Activated CD8-positive, alpha-beta memory T cell treated with anti-CD3 and anti-CD28 coated beads, Interleukin-2, amount 50 U/mL, for 24 hours (primary cell): ENCODE data around the gene TIMD4.
"Not testable (repeated sequence)": the region's sequence is repeated elsewhere in the genome, so short reads cannot be mapped to it uniquely, and the experiment has no call there.

Source experiments
- DNase-seq: peaks from one replicate; pipeline ENCODE4 v3.0.0-alpha.2; 2020; ENCODE audit errors: extremely low read depth

The TIMD4 gene

DNA sequence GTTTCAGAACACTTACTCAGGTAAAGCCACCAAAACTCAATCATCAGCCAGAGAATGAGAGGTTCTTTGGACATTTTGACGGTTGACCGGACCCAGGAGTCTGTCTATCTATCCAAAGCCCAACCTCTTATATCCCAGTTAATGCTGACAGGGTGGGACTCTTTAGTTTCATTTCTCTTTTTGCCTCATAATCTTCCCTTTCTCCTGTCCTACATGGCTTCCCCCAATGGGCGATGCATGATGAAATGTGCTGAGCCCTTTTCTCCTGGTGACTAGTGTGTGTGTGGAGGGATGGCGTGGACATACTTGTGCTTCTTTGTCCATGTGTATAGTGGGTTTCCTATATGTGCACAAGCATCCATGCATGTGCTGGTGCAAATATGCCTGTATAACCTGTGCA lies at the start of gene TIMD4:
Gene TIMD4, minus strand, starts transcription at position 102 of the 400 bp plus-strand sequence. Its CDS starts 28 bp downstream, at position 74.
- DNase-seq = no peak

DNA sequence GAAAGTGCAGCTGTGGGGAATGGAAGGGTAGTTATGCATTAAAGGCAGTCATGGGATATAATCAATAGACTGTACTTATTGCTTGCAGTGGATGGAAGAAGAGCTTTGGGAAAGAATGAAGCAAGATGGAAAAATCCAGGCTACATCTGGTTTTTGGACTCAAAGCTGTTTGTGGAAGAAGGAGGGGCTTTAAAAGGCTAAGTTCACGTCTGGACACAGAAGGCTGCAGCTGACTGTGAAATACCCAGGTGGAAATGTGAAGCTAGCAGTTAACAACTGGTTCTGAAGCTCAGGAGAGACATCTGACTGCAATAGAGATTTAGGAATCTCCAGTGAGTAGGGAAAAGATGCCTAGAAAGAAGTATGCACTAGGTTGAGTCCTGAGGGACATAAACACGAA lies 43.2 kb upstream of the TIMD4 start:
- DNase-seq = no peak

DNA sequence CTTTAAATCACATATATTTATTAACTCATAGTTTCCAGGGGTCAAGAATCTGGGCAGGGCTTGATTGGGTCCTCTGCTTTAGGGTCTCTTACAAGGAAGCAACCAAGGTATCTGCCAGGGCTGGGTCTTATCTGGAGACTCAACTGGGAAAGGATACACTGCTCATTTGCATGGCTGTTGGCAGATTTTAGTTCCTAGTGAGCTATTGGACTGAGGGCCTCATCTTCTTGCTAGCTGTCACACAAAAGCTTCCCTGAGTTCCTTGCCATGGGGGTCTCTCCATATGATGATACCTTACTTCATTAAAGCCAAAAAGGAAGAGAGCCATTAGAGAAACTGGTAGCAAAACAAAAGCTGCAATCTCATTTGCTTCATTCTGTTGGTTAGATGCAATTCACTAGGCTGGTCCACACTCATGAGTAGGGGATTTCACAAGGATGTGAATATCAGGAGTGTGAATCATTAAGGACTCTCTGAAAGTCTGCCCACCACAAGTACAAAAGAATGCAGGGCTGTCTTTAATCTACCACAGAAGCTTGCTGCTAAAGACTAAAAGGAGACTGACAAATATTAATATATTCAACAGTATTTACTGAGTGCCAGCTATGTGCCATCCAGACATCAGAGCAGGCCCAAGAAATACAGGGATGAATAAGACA lies 42.0 kb upstream of the TIMD4 start:
- no peak for DNase-seq

DNA sequence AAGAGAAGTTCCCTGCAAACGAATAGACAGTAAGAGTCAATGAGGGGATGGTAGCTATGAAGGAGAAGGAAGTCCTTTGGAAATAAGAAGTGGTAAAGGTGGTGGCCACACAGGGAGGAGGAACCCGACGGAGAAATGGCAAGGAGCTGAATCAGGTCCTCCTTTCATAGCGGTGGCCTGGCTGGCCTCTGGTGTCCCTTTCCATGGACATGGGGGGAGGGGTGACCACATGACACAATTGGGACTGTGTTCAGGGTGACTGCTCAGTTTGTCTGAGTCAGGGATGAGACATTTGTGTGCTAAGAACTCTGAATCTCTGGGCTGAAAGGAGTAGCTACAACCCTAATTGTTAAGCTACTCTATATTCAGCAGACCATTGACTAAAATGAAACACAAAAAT lies 28.7 kb upstream of the TIMD4 start:
- no peak for DNase-seq

DNA sequence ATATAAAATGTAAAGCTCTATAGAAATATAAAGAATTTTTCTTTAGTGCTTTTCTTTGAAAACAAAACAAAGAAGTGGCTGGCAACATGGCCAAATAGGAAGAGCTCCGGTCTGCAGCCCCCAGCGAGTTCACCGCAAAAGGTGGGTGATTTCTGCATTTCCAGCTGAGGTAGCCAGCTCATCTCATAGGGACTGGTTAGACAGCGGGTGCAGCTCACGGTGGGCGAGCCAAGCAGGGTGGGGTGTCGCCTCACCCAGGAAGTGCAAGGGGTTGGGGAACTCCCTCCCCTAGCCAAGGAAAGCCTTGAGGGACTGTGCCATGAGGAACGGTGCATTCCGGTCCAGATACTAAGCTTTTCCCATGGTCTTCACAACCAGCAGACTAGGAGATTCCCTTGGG lies 21.0 kb upstream of the TIMD4 start:
- DNase-seq = no peak

DNA sequence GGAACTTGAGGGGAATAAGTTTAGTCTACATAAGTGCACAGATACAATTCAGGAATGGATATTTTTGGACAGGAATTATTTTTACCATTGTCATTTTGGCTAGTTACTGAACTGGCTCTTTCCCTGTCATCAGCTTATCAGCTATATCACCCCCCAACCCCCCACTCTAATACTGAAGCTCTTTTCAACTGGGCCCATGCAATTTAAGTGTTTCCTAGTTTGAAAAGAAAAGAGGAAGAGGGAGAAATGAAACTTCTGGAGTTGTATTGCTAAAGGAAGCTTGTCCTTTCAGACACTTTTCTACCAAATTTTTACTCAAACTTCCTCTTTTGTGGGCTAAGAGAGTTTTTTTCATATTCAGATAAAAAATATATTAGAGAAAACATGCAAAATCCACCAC lies 18.5 kb upstream of the TIMD4 start:
- DNase-seq = no peak

DNA sequence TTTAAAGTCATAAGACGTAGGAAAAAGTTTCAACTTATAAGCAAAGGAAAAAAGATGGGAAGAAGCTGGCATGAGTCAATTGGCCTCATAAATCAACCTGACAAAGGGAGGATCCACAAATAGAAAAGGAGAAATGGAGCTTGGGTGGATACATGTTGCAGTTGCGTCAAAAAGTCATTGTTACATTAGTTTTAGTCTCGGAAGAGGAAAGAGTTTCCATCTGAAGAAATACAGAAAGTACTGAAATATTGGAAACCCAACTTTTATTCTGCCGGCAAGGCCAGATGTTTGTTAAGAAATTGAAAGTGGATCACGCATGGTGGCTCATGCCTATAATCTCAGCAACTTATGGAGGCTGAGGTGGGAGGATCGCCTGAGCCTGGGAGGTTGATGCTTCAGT lies 11.3 kb upstream of the TIMD4 start:
- no peak for DNase-seq

DNA sequence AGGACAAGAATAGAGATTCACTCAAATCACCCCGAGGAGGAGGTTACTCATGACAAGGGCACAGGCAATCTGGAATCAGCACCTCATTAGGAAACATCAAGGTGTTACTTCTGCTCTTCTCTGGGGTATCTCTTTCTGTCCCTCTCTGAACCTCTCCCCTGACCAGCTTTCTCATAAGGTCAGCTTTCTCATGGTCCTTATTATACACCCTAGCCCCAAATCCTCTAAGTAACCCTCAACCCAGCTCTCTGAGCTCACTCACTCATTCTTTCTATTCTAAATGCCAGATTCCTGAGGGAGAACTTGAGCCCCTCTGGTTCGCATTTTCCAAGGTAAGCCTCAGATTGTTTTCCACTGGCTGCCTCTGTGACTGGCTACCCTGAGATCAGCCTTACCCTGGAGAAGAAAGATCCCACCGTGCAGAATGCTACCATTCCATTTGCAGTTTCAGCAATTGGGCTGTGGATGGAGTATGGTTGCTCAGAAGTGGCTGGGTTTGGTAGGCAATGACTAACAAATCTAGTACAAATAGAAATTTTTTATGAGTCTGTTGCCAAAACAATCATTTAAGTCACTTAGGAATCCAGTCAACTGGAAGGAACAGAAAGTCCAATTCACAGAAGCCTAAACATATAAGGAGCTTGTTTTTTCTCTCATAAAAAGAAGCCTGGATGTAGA lies 9.0 kb upstream of the TIMD4 start:
- DNase-seq = no peak

DNA sequence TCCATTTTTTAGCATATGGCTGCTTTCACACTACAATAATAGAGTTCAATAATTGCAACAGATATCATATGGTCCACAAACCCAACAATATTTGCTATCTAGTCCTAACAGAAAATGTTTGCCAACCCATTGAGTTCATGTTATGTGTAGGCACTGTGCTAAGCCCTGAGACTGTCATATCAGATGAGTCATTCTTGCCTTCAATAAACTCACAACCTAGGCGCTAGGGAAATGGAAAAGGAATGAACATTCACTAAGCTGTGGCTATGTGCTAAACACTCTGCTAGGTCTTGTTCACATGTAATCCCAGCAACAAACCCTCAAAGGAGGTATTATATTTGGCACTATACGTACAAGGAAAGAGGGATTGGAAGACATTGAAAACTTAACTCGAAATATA lies 8.4 kb upstream of the TIMD4 start:
- no peak for DNase-seq

DNA sequence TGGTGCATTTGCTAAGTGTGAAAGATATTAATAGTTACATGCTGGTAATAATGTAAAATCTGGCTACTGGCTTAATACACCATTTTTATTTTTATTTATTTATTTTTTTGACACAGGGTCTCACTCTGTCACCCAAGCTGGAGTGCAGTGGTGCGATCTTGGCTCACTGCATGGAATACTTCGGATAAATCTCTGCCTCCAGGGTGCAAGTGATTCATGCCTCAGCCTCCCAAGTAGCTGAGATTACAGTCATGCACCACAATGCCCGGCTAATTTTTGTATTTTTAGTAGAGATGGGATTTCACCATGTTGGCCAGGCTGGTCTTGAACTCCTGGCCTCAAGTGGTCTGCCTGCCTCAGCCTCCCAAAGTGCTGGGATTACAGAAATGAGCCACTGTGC lies 4.4 kb upstream of the TIMD4 start:
- DNase-seq = not testable (repeated sequence)

DNA sequence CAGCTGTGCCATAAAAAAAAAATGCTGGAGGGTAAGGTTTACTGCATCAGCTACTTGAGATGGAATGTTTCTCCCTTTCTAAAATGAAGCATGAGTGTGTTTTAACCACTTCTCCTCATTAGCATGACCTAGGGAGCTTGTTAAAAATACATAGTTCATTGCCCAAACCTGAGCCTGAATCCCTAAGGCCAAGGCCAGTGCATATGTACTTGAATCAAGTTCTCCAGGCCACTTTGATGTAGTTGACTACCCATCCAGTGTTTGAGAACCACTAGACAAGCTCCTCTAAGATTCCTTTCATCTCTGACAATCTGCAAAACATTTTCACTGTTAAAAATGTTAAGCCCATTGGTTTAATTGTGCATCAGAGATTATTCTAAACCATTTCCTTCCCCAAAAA lies 6.7 kb downstream of the TIMD4 start:
- no peak for DNase-seq

DNA sequence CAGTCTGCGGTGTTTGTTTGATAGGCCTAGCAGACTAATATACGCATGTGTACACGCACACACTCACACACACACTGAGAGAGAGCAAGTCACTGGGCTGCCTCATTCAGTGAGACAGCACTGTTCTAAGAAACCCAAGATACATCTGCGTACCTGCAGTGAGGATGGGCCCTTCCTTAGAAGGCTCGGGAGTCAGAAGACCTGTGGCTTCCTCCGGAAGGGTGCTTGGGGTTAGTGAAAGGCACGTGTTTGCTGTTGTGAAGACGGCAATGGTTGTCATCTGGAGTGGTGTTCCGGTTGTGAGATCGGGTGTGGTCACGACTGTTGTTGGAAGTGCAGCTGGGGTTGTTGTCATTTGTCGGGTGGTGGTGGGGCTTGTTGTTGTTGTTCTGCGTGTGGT lies 11.7 kb downstream of the TIMD4 start:
- DNase-seq = no peak

DNA sequence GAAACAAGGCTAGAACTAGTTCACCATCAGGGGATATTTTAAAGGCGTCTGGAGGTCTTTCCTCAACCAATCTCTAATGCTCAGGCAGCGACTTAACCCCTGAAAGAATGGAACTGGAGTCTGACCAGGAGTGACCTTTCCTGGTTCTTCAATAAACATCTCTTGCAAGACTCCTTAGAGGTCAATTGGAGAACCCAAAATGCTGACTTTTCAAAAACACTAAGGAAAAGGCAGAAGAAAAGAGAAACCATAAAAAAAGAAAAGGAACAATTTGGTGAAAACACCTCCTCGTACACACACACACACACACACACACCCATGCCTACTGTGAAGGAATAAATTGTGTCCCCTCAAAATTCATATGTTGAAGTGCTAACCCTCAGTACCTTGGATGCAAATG lies 12.3 kb downstream of the TIMD4 start:
- no peak for DNase-seq

DNA sequence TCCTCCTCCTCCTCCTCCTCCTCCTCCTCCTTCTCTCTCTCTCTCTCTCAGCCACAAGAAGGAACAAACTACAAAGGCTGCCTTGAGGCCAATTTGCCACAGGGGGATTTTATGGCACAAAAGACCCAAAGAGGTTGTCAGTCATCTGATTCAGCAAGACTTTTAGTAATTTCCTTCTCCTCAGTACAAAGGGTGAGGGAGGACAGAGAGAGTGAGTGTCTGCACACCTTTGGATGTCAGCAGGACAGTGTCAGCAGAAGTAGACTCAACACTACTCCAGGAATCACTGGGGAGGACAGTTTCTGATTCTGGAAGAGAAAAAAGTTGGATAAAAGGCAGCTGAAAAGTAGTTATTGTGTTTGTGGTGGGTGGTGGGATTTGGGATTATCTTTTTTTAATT lies 13.6 kb downstream of the TIMD4 start:
- DNase-seq = no peak

DNA sequence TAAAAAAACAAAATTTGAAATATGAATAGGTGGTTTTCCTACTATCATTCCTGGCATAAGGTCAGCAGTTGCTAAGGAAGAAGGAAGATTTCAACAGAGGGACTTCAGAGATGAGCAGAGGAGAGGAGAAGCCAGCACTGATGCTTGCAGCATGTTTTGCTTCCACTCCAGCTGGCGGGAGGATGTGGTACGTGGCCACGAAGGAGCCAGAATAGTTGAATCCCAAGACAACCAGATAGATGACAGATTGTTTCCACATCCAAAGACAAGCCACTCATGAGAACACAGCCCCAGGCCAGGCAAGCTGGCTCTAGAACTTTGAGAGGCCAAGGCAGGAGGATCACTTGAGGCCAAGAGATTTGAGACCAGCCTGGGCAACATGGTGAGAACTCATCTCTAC lies 15.1 kb downstream of the TIMD4 start:
- no peak for DNase-seq

DNA sequence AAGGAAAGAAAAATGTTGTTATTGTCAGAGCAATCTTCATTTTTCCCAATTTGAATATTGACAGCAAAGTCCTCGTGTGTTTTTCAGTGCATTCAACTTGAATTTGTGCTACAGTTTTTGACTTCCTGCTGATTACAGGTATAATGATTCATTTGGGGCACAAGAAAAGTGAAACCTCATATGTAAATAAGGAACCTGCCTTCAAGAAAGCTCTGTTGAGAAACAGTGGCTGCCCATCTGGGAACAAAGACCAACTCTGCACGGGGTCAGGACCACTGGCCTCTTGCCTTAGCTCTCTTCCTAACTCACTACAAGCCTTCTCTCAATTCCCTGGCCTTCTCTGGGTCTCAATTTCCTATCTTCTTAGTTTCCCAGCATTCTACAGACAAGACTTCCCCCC lies 21.0 kb downstream of the TIMD4 start:
- DNase-seq = no peak

DNA sequence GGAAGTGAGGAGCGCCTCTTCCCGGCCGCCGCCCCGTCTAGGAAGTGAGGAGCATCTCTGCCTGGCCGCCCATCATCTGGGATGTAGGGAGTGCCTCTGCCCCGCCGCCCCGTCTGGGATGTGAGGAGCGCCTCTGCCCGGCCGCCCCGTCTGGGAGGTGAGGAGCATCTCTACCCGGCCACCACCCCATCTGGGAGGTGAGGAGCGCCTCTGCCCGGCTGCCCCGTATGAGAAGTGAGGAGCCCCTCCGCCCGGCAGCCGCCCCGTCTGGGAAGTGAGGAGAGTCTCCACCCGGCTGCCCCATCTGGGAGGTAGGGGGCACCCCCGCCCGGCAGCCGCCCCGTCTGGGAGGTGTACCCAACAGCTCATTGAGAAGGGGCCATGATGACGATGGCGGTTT lies 22.6 kb downstream of the TIMD4 start:
- not testable (repeated sequence) for DNase-seq

DNA sequence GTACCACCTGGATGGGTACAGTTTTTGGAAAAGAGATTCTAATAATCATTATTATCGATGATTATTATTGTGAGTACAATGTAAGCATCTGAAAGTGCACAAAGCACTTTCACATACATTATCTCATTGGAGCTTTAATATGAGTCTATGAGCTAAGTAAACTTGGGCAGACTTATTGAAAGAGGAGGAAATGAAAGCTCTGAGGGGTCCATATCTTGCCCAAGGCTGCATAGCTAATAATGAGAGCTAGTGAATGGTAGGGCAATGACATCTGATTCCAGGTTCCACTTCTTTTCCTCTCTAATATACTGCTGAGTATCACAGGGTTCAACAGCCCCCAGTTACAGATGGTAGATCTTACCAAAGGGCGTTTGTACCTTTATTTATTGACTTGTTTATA lies 26.1 kb downstream of the TIMD4 start:
- DNase-seq = no peak

DNA sequence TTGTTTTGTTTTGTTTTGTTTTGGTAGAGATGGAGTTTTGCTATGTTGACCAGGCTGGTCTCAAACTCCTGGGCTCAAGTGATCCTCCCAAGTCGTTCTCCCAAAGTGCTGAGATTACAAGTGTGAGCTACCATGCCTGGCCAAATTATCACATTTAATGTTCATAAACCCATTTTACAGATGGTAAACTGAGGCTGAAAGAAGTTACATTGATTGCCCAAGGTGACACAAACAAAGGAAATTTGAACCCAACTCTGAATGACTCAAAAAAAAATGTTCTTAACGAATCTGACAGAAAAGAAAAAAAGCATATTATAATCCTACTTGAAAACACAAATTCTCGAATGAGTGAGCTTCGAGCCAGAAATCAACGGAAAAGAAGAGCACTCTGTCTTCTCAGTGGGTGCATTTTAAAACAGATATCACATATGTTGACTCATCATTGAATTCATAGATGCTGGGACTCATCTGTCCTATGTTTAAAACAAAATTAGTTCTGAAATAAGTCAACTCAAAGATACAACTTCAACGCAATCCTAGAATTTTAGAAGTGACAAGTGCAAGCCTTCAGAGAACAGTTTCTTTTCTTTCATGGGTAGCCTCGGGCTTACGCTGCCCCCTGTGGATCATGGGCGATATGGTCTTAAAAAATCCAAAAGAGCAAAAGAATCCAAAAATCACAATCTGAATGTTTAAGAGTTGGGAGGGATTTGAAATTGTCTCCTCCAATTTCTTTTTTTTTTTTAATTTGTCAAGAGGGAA lies 28.4 kb downstream of the TIMD4 start:
- peak; percentile 32 for DNase-seq

DNA sequence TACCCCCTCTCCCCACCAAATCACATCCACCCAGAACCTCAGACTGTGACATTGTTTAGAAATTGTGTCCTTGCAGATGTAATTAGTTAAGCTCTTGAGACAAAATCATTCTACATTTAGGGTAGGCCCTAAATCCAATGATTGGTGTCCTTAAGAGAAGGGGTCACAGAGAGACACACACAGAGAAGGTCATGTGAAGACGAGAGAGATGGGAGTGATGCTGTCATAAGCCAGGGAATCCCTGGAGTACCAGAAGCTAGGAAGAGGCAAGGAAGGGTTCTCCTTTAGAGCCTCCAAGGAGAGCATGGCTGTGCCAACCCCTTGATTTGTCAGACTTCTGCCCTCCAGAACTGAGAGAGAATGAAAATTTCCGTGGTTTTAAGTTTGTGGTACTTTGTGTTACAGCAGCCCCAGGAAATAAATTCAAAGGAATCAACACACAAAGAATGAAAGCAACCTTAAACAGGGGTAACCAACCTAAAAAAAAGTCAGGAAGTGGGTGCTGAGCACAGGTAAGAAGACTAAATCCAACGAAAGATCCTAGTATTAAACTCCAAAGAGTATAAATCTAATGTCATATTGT lies 33.6 kb downstream of the TIMD4 start:
- DNase-seq = no peak

DNA sequence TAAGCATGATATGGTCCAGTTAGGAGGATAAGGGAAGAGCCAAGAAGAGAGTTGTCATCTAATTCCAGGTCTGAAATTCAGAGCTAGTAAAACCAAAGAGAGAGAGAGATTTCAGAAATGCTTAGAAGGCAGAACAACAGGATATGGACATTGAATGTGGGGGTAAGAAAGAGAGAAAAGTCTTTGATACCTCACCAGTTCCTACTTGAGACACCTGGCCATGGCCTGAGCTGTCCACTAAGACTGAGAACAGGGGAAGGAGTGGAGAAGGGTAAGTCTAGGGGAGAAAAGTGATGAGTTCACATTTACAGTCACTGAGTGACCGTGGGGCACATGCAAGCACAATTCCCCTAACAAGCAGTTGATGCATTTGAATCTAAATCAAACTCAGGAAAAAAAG lies 35.5 kb downstream of the TIMD4 start:
- DNase-seq = no peak

DNA sequence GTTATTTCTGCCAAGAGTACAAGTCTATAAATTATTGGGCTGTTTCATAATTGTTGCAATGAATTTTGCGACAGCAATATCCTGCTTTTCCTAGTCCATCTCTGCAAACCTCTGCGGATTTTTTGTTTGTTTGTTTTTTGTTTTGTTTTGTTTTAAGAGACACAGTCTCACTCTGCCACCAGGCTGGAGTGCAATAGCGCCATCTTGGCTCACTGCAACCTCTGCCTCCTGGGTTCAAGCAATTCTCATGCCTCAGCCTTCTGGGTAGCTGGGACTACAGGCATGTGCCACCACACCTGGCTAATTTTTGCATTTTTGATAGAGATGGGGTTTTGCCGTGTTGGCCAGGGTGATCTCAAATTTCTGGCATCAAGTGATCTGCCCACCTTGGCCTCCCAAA lies 37.3 kb downstream of the TIMD4 start:
- DNase-seq = not testable (repeated sequence)
